IPS-NIHi7 (cell line): Measurements from ENCODE around the gene TRIM40.
A peak's percentile ranks its signal among the peaks of the same experiment; 100 is the strongest.

Experiments used
- DNase-seq: peaks from one replicate; pipeline ENCODE4 v3.0.0; 2012; ENCODE audit warnings: mixed read lengths; ENCODE audit errors: extremely low spot score

Gene TRIM40

GRCh38 chr6:30135757-30136156 lies at the start of gene TRIM40:
TSS of gene TRIM40 (plus strand) at chr6:30136140. CDS start at chr6:30137037, 897 bp downstream.
- no peak for DNase-seq

- no peak for DNase-seq
These were observed 48.1 kb upstream of the TRIM40 start for GRCh38 chr6:30087876-30088275.

GRCh38 chr6:30091577-30092381 lies 44.2 kb upstream of the TRIM40 start:
- DNase-seq, result no peak

- no peak for DNase-seq
These were observed 42.9 kb upstream of the TRIM40 start for GRCh38 chr6:30092852-30093543.

GRCh38 chr6:30093951-30094661 lies 41.8 kb upstream of the TRIM40 start:
- no peak for DNase-seq

- DNase-seq, result no peak
These were observed 39.1 kb upstream of the TRIM40 start for GRCh38 chr6:30096829-30097228.

- no peak for DNase-seq
These were observed 37.8 kb upstream of the TRIM40 start for GRCh38 chr6:30097902-30098768.

GRCh38 chr6:30100154-30100553 lies 35.8 kb upstream of the TRIM40 start:
- no peak for DNase-seq

- peak; percentile 44 for DNase-seq
These were observed 35.1 kb upstream of the TRIM40 start for GRCh38 chr6:30100585-30101443.

- peak; percentile 96 for DNase-seq
These were observed 34.2 kb upstream of the TRIM40 start for GRCh38 chr6:30101444-30102413.

- no peak for DNase-seq
These were observed 33.4 kb upstream of the TRIM40 start for GRCh38 chr6:30102414-30102969.

GRCh38 chr6:30102970-30103871 lies 32.7 kb upstream of the TRIM40 start:
- DNase-seq, result peak; percentile 88

- DNase-seq, result no peak
These were observed 32.1 kb upstream of the TRIM40 start for GRCh38 chr6:30103872-30104179.

GRCh38 chr6:30104661-30105060 lies 31.3 kb upstream of the TRIM40 start:
- no peak for DNase-seq

GRCh38 chr6:30111266-30111856 lies 24.6 kb upstream of the TRIM40 start:
- no peak for DNase-seq

- no peak for DNase-seq
These were observed 23.4 kb upstream of the TRIM40 start for GRCh38 chr6:30112402-30112994.

GRCh38 chr6:30113003-30113759 lies 22.8 kb upstream of the TRIM40 start, which contains the start of gene TRIM31:
TSS of gene TRIM31 (minus strand) at chr6:30113090. CDS start at chr6:30112805, 285 bp downstream.
- no peak for DNase-seq
